ENCODE results near the gene PIBF1.

The PIBF1 gene

DNA sequence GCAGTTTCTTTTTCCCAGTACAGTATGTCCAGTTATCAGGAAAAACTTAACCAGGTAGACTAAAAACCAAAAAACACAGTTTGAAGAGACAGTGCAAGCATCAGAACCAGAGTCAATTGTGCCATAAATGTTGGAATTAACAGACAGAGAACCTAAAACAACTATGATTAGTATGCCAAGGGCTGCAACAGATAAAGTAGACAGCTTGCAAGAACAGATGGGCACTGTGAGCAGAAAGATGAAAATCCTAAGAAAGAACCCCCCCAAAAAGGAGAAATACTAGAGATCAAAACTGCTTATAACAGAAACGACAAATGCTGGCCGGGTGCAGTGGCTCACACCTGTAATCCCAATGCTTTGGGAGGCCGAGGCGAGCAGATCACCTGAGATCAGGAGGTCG, 229.8 kb downstream of the PIBF1 start:
- in situ Hi-C loops (cut with MboI; ENCODE audit: low sequenced_read_pairs, unreplicated experiment) = no loop called here
- no peak for DNase-seq (ENCODE audit: low spot score)
- TF ChIP-seq, protein P1, sequence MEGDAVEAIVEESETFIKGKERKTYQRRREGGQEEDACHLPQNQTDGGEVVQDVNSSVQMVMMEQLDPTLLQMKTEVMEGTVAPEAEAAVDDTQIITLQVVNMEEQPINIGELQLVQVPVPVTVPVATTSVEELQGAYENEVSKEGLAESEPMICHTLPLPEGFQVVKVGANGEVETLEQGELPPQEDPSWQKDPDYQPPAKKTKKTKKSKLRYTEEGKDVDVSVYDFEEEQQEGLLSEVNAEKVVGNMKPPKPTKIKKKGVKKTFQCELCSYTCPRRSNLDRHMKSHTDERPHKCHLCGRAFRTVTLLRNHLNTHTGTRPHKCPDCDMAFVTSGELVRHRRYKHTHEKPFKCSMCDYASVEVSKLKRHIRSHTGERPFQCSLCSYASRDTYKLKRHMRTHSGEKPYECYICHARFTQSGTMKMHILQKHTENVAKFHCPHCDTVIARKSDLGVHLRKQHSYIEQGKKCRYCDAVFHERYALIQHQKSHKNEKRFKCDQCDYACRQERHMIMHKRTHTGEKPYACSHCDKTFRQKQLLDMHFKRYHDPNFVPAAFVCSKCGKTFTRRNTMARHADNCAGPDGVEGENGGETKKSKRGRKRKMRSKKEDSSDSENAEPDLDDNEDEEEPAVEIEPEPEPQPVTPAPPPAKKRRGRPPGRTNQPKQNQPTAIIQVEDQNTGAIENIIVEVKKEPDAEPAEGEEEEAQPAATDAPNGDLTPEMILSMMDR (IDR thresholded peaks at IDR 0.05; ENCODE audit: borderline replicate concordance, control extremely low read depth, extremely low read depth, insufficient read depth, missing control alignments) = no peak

- DNase-seq (ENCODE audit: low spot score) = no peak
- in situ Hi-C loops (cut with MboI; ENCODE audit: low sequenced_read_pairs, unreplicated experiment) = no loop called here
- TF ChIP-seq, protein P1 (IDR thresholded peaks at IDR 0.05; ENCODE audit: borderline replicate concordance, control extremely low read depth, extremely low read depth, insufficient read depth, missing control alignments) = no peak
Observed at GRCh38 chr13:73015805-73016204, 233.9 kb downstream of the PIBF1 start.

DNA sequence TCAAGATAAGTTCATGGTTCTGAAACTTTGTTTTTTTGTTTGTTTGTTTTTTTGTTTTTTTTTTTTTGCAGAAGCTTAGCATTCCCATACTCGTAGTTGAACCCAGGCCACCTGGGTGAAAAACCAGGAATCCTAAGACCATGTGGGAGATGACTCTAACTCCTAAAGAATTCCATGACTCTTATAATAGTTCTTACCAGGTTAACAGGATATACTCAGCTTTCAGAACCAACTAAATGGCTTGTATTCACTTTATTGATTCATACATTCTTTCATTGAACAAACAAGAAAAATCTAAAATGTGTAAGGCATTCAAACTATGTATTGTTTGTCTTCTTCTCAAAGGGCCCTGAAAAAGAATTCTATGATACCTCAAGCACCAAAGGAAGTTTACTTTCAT, 236.4 kb downstream of the PIBF1 start:
- TF ChIP-seq, protein P1 (IDR thresholded peaks at IDR 0.05; ENCODE audit: borderline replicate concordance, control extremely low read depth, extremely low read depth, insufficient read depth, missing control alignments) = no peak
- DNase-seq (ENCODE audit: low spot score) = no peak
- in situ Hi-C loops (cut with MboI; ENCODE audit: low sequenced_read_pairs, unreplicated experiment) = no loop called here

DNA sequence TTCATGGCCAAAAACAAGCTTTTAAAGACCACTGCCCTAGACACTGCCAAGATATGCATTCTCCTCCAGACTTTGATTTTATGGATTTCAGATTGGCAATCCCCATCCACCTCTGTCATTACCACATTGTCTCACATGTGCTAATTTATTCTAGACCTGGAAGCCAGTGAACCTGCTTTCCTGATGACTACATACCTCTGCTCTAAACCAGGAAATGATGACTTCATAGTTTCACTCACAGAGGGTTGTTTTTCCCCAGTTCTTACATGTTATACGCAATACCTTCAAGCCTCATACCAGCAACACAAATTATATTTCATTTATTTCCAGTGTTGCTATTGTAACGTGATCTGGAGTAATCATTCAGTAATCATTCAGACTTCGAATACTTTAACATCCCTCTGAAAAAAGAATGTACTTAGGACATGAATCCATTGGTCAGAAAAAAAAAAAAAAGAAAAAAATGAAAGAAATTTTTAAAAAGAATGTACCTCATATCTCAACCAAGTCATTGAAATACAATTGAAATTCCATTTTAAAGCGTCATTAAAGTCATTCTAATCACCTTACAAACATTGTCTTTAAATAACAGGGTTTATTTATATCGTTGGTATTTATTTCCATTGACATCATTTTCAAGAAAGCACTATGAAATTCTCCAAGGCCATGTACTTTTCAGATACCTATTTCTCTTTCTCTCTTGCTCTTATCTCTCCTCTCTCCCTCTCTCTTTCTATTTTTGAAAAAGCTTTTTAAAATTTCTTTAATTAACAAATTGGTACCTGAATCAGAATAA, 243.5 kb downstream of the PIBF1 start:
- peak; percentile 17 for DNase-seq (ENCODE audit: low spot score)
- in situ Hi-C loops (cut with MboI; ENCODE audit: low sequenced_read_pairs, unreplicated experiment) = no loop called here

GRCh38 chr13:73034901-73035300, 253.0 kb downstream of the PIBF1 start:
- TF ChIP-seq, protein P1 (IDR thresholded peaks at IDR 0.05; ENCODE audit: borderline replicate concordance, control extremely low read depth, extremely low read depth, insufficient read depth, missing control alignments) = no peak
- in situ Hi-C loops (cut with MboI; ENCODE audit: low sequenced_read_pairs, unreplicated experiment) = no loop called here
- no peak for DNase-seq (ENCODE audit: low spot score)

More for the DNA sequence above, 243.5 kb downstream of the PIBF1 start:
- TF ChIP-seq, protein P1 (IDR thresholded peaks at IDR 0.05; ENCODE audit: borderline replicate concordance, control extremely low read depth, extremely low read depth, insufficient read depth, missing control alignments) = no peak

- in situ Hi-C loops (cut with MboI; ENCODE audit: low sequenced_read_pairs, unreplicated experiment) = no loop called here
Observed at GRCh38 chr13:73035660-73036059, 253.7 kb downstream of the PIBF1 start.

More at GRCh38 chr13:73035660-73036059, 253.7 kb downstream of the PIBF1 start:
- TF ChIP-seq, protein P1 (IDR thresholded peaks at IDR 0.05; ENCODE audit: borderline replicate concordance, control extremely low read depth, extremely low read depth, insufficient read depth, missing control alignments) = no peak
- DNase-seq (ENCODE audit: low spot score) = no peak

All from GM13976 (cell line).